OCI-LY3 (cell line): ENCODE data around the gene RELL1.

Experiments
- CTCF ChIP-seq: fragments of 200-600, 300-600 bp; sonication (generic); IDR thresholded peaks from 2 replicates; pipeline ENCODE4 v1.5.1; 2014; ENCODE audit warnings: antibody characterized with exemption, low read length, low read depth
- EZH2phosphoT487 ChIP-seq: fragments of 200-600 bp; shearing (Covaris generic); IDR thresholded peaks from 2 replicates; pipeline ENCODE4 v1.6.1; 2018; ENCODE audit warnings: antibody characterized with exemption, mixed run types, low read depth

GRCh38 chr4:37590016-37590415 is 96.2 kb downstream of the RELL1 start:
- TF ChIP-seq CTCF (no peak), EZH2phosphoT487 (no peak)
